Embryonic facial prominence (tissue), 1 donor: ENCODE results near the gene CCDC77.

Experiments used
- DNase-seq: peaks from one replicate; pipeline ENCODE4 v3.0.0-alpha.2; 2016; ENCODE audit errors: extremely low spot score

The CCDC77 gene

GRCh38 chr12:480831-481816, 79.7 kb downstream of the CCDC77 start:
- no peak for DNase-seq

GRCh38 chr12:482061-482460, 80.6 kb downstream of the CCDC77 start:
- DNase-seq = no peak

- no peak for DNase-seq
Observed at GRCh38 chr12:484096-484495, 82.7 kb downstream of the CCDC77 start.

- DNase-seq = no peak
Observed at GRCh38 chr12:490260-490659, 88.8 kb downstream of the CCDC77 start.
